H1 (cell line): ENCODE measurements around the gene HEXIM2. TPM values are rescaled to one million over a fixed set of nuclear protein-coding genes. Genes with fewer than 3 reads are reported as not detected.

Source experiments
- CHD7 ChIP-seq: fragments of 300-600 bp; sonication (generic); IDR thresholded peaks from 2 replicates; pipeline ENCODE4 v1.7.1; 2012; ENCODE audit warnings: low read length, moderate library complexity, mild to moderate bottlenecking, inconsistent platforms; ENCODE audit not compliant: insufficient replicate concordance
- FOSL1 ChIP-seq: IDR thresholded peaks from 2 replicates; pipeline ENCODE4 v1.6.1; 2011; ENCODE audit warnings: mild to moderate bottlenecking, low read depth, low read length, moderate library complexity; ENCODE audit not compliant: insufficient read depth
- GABPA ChIP-seq: IDR thresholded peaks from 2 replicates; pipeline ENCODE4 v1.6.1; 2011; ENCODE audit warnings: mild to moderate bottlenecking, low read length, moderate library complexity, borderline replicate concordance; ENCODE audit not compliant: insufficient read depth
- RAD21 ChIP-seq, 2 experiments: IDR thresholded peaks in 1 of 2; conservative IDR thresholded peaks in 1 of 2; 2 replicates each; pipeline ENCODE4 v1.6.1; 2011; ENCODE audit warnings: low read depth in 2 of 2, low read length in 2 of 2, improper control_type of control experiment in 1 of 2, inconsistent platforms in 1 of 2, mild to moderate bottlenecking in 1 of 2, moderate library complexity in 1 of 2
- RBBP5 ChIP-seq: IDR thresholded peaks from 2 replicates; pipeline ENCODE4 v1.7.1; 2012; ENCODE audit warnings: low read depth, mild to moderate bottlenecking, inconsistent platforms, low read length, moderate library complexity, borderline replicate concordance
- SIN3A ChIP-seq, 2 experiments: IDR thresholded peaks in 1 of 2; conservative IDR thresholded peaks in 1 of 2; 2 replicates each; pipeline ENCODE4 v1.6.1; 2011 to 2012; ENCODE audit warnings: low read length in 2 of 2, improper control_type of control experiment in 1 of 2, low read depth in 1 of 2, mild to moderate bottlenecking in 1 of 2
- TBP ChIP-seq: IDR thresholded peaks from 2 replicates; pipeline ENCODE4 v1.6.1; 2011; ENCODE audit warnings: low read depth, low read length, improper control_type of control experiment
- YY1 ChIP-seq: IDR thresholded peaks from 2 replicates; pipeline ENCODE4 v1.6.1; 2011; ENCODE audit warnings: low read depth, mild to moderate bottlenecking, low read length
- polyA plus RNA-seq, 7 experiments: library from polyadenylated mRNA; depleted of rRNA in 3 of 7; stranded (reverse) in 5 of 7; unstranded in 2 of 7; fragments of >200 nt in 5 of 7; fragments of 200-250 nt in 2 of 7; gene quantifications; 1 replicate in 5 of 7; 2 replicates in 1 of 7; 4 replicates in 1 of 7; pipeline versions ENCODE4 v1.2.1 to v1.2.3, GENCODE V29; 2011 to 2013; ENCODE audit warnings: missing spikeins in 2 of 7, mixed read lengths in 2 of 7
- total RNA-seq: library from RNA; stranded (reverse); fragmentation: NEBNext Ultra II Directional; extraction: Animal tissue kit (Norgen Biotek cat#: 25700); gene quantifications from 2 replicates; pipeline ENCODE4 v1.2.1, GENCODE V29; 2021

Gene HEXIM2
- total and polyA plus RNA-seq, 2 of the 8 experiments (the other 6 are each of a cell fraction or from before 2014, with no cell fraction given), result 7.5 to 13.2 TPM

GRCh38 chr17:45160447-45161287 is 1.0 kb upstream of the HEXIM2 start (continued):
- TF ChIP-seq CHD7, result no peak
- peak; percentile 39; the same call in 1 of the 2 replicates for TF ChIP-seq GABPA
- TF ChIP-seq FOSL1, result no peak
- peak; percentile 86 to 92; a peak in 2 of 4 replicates for TF ChIP-seq SIN3A (conservative IDR thresholded peaks at IDR 0.05 in 1 of 2, IDR thresholded peaks at IDR 0.05 in 1 of 2; ENCODE audit: low read depth in 1 of 2, low read length in 2 of 2)
- peak; percentile 24 to 48; a peak in 3 of 4 replicates for TF ChIP-seq RAD21 (IDR thresholded peaks at IDR 0.05 in 1 of 2, conservative IDR thresholded peaks at IDR 0.05 in 1 of 2; ENCODE audit: low read depth in 2 of 2, low read length in 2 of 2)
- 0 out of 2 replicates have a peak, but pooled peaks have one; percentile 63 for TF ChIP-seq RBBP5
- peak; percentile 69; the same call in 1 of the 2 replicates for TF ChIP-seq TBP
- peak; percentile 55; the same call in 1 of the 2 replicates for TF ChIP-seq YY1
